ENCODE data around the gene NCAM2.
A peak's percentile ranks its signal among the peaks of the same experiment; 100 is the strongest.
"Not testable (repeated sequence)": the region's sequence is repeated elsewhere in the genome, so short reads cannot be mapped to it uniquely, and the experiment has no call there.

NCAM2 gene

DNA sequence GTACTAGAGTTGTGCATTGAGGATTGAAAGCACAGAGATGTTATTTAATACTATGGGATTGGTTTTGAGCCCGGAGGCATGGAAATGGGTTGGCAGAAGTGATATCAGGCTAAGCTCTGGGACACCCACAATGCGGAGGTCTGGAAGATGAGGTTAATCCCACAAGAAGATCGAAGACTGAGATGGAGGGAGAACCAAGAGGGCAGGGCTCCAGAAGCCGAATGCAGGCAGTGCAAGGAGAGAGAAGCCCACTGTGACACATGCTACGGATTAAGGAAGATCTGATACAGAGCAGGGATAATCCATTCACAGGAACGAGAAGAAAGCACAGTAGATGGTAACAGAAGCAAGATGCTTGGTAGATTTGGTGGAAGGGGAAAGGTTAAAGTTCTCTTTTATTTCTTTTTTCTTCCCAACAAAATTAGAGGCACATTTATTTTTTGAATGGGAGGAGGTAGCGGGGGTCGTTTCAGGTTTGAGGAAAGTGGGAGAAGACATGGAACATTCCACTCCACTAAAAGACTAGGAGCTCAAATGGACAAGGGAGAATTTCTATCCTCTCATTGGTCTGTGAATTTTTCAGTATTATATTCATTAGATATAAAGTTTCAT, 113.2 kb downstream of the NCAM2 start:
- DNase-seq = no peak

- DNase-seq = no peak
These were observed 116.3 kb downstream of the NCAM2 start for GRCh38 chr21:21114461-21114860.

DNA sequence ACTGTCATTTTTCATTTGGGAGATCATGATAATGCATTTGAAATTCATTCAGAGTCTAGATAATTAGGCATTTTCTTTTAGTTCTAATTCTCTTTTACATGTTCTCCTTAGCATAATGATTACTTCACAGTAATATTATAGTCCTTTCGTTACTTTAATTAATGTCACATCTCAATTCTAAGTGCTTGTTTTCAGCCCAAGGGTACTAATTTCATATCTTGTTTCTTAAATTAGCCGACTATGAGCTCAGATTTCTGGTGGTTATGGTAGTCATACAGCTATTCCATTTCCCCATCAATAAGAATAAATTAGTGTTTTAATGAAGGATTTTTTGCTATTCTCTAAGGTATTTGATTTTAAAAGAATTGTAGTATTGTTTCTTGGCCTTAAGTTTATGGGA, 120.9 kb downstream of the NCAM2 start:
- no peak for DNase-seq

DNA sequence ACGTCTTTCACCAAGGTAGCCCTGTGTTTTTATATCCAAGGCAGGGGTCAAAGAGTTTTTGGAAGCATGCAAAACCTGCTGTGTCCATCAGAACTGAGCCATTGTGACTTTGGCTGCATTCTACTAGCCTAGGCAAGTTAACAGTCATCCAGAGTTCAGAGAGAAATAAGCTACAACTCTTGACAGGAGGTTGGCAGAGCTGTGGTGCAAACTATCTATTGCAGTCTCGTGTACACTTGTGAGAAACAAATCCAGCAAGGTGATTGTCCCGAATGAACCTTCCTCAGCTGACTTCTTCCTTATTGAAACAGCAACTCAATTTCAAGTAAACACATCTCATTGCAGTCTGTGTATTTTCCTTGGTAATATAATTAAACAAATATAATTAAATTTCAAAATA, 124.5 kb downstream of the NCAM2 start:
- no peak for DNase-seq

DNA sequence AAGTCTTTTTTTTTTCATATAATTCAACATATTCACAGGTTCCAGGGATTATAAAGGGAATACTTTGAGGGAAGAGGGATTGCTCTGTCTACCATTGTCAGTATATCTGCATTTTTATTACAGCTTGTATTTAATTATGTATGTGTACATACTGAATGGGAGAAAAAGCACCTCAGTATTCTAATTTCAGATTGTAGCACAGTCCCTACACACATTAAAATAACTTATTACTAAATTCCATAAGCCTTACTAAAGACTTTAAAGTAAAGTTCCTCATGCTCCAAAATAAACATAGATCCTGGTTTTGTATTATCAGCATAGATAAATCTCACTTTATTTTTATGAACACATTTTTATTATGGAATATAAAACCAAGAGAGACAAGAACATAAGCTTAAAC, 134.2 kb downstream of the NCAM2 start:
- DNase-seq = no peak

DNA sequence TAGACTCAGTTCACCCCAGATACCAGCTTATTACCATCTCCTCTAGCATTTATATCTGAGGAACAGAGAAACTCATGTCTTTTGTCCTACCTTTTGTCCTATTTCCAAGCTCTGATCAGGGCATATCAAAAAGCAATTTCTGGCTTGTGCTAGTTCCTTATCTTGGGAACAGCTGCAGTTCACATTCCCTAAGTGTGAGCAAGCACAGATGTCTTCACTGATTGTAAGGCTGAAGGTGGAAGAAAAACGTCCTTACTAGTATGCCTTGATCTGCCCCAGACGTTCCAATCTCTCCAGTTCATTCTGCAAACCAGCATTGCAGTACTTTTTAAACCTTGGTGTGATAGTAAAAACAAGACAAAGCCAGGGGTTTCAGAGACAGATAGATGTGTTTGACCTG, 139.8 kb downstream of the NCAM2 start:
- DNase-seq = no peak

GRCh38 chr21:21146587-21147373, 148.6 kb downstream of the NCAM2 start:
- DNase-seq = no peak

- no peak for DNase-seq
These were observed 149.2 kb downstream of the NCAM2 start for GRCh38 chr21:21147374-21147745.

DNA sequence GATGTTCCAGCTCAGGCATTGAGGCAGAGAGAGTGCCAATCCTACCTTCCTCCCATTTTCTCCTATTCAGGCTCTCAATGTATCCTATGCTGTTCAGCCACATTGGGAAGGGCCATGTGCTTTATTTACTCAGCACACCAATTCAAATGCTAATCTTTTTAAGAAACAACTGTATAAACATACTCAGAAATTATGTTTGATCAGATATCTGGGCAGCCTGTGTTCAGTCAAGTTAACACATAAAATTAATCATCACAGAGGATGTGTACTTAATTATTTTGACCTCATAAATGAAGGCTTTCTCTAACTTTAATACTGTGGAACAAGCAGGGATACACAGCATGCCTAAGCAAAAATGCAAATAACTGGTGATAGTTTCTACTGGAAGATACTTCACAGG, 149.8 kb downstream of the NCAM2 start:
- no peak for DNase-seq

DNA sequence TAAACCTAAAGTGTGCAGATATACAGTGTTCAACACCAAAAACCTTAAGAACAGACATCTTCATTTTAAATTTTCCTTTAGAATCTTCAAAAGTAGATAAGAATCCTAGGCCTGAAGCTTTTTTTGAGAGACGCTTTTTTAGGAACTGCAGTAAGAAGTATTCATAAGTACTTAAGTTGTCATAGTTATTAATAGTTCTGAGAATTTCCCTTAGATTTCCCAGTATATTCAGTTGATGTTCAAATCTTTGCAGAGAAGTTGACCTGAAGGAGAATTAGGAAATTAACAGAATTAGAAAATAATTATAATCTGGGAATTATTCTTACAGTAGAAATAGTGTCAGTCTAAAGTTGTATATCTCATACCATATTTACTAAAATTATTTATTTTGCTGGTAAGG, 150.3 kb downstream of the NCAM2 start:
- no peak for DNase-seq

DNA sequence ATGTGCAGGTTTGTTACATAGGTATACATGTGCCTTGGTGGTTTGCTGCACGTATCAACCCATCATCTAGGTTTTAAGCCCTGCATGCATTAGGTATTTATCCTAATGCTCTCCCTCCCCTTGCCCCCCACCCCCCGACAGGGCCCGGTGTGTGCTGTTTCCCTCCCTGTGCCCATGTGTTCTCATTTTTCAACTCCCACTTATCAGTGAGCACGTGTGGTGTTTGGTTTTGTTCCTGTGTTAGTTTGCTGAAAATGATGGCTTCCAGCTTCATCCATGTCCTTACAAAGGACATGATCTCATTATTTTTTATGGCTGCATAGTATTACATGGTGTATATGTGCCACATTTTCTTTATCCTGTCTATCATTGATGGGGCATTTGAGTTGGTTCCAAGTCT, 151.2 kb downstream of the NCAM2 start:
- not testable (repeated sequence) for DNase-seq

GRCh38 chr21:21151231-21151630, 153.0 kb downstream of the NCAM2 start:
- no peak for DNase-seq

GRCh38 chr21:21156397-21156796, 158.2 kb downstream of the NCAM2 start:
- no peak for DNase-seq

DNA sequence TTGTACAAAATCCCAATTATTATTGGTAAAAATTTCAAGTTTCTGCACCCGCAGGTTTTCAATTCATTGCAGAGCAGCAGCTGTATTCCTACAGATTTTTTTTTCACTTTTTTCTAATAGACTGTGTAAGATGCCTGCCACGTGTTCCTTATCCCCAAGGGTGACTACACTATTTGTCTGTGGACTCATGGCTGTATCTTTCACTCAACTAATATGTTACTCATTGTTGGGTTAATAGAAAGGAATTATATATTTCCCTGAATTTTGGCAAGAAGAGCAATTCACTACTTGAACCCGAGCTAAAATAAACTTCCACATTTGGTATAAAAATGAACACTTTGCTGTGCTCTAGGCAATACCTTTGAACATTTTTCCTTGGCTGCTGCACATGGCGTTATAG, 158.7 kb downstream of the NCAM2 start:
- no peak for DNase-seq

- no peak for DNase-seq
These were observed 160.2 kb downstream of the NCAM2 start for GRCh38 chr21:21158376-21158918.

GRCh38 chr21:21159253-21159899, 161.2 kb downstream of the NCAM2 start:
- no peak for DNase-seq

DNA sequence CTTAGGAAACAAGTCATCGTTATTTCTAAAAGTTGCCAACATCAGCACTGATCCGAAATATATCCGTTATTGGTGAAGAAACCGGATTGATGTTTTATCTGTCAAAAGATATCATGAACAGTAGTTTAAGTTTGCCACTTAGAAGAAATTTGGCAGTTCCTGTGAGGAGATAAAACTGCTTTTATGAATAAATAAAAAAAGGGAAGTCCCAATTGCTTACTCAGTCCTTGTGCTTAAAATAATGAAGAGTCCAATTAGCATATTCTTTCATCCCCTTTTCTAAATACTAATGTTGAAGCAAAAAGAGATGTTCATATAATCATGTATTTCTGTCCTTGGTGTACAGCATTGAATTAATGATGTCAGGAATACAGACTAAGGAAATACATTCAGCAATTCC, 164.6 kb downstream of the NCAM2 start:
- DNase-seq = no peak

DNA sequence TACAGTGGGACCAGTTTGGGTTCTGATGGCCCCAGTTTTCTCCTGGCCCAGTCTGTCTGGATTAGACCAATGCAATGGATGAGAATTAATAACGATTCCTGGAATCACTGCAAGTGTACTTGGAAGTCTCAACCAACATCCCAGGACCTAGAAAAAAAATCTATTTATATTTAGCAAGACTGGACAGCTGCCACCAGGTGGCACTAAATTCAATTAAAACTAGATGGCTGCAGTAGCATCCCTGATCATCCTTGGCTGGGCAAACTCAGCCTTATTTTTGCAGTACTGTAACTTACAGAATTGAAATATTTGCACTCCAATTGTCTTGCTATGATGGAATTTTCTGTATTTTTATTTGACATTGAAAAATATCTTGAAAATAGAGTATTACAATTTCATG, 165.7 kb downstream of the NCAM2 start:
- DNase-seq = peak; percentile 4

GRCh38 chr21:21165063-21165645, 166.9 kb downstream of the NCAM2 start:
- DNase-seq = no peak

DNA sequence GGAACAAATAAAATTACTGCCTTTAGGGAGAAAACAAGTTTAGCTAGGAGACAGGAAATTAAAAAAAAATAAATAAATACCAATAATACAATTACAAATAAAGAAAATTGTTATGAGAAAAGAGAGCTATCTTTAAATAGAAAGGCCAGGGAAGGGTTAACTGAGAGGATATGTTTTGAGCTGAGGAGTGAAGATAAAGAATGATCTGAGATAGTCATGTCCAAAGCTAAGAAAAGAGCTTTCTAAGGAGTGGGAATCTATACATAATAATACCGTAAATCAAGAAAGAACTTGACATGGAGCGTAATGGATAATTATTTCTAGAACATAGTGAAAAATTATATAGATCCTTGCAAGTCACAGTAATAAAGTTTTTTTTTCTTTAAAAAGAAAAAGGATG, 176.5 kb downstream of the NCAM2 start:
- DNase-seq = no peak

DNA sequence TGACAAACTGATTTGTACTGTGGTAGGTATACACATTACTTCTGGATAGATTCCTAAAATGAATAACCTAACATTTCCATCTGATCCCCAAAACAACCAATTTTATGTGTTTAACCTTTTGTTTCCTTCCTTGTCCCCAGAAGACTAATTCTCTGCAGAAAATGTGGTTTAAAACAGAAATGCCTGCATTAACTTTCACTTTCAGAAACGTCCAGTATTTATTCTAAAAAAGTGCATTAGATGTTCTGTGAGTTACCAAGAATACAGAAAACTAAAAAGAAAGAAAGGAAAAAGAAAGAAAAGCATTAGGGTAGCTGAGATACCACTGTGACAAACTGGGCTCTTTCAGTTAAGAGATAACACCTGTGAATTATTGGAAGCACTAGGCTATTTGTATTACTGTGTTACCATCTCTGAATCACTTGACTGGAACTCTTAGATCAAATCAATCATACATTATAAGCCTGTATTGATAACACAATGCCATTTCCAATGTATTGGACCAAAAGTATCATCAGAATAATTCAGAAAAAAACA, 177.7 kb downstream of the NCAM2 start:
- DNase-seq = no peak

GRCh38 chr21:21177353-21177986, 179.3 kb downstream of the NCAM2 start:
- DNase-seq = no peak
